Transverse colon (tissue), 4 donors: ENCODE measurements around the gene RBM22. TPM values are rescaled to one million over a fixed set of nuclear protein-coding genes. Genes with fewer than 3 reads are reported as not detected.

Experiments
- DNase-seq: peaks from one replicate; pipeline ENCODE4 v3.0.0-alpha.2; 2019
- H3K27ac ChIP-seq, 4 donors: fragments of 200-600 bp; sonication (generic); 2 replicates each; pipeline ENCODE4 v1.5.1; 2016 to 2018; ENCODE audit warnings: inconsistent platforms in 4 of 4
- H3K27me3 ChIP-seq: fragments of 200-600 bp; sonication (generic); 2 replicates; pipeline ENCODE4 v1.5.1; 2017; ENCODE audit warnings: inconsistent platforms
- H3K36me3 ChIP-seq, 4 donors: fragments of 200-600 bp; sonication (generic); 2 replicates each; pipeline ENCODE4 v1.5.1; 2017 to 2019; ENCODE audit warnings: inconsistent platforms in 4 of 4
- H3K4me1 ChIP-seq, 4 donors: fragments of 200-600 bp; sonication (generic); 2 replicates each; pipeline ENCODE4 v1.5.1; 2017 to 2020; ENCODE audit warnings: inconsistent platforms in 4 of 4
- H3K4me3 ChIP-seq, 4 donors: fragments of 200-600 bp; sonication (generic); 1 replicate in 1 of 4; 2 replicates in 3 of 4; pipeline versions ENCODE4 v1.5.1 to v1.6.1; 2017 to 2019; ENCODE audit warnings: inconsistent platforms in 4 of 4
- H3K9me3 ChIP-seq, 2 donors: fragments of 200-600 bp; sonication (generic); 2 replicates each; pipeline ENCODE4 v1.5.1; 2017 to 2019; ENCODE audit warnings: inconsistent platforms in 2 of 2
- EP300 ChIP-seq: sonication (generic); formaldehyde crosslinking; IDR thresholded peaks from one replicate; pipeline ENCODE4 v1.6.1; 2017; ENCODE audit warnings: antibody characterized with exemption, low read depth
- POLR2A ChIP-seq: fragments of 450-650 bp; IDR thresholded peaks from one replicate; pipeline ENCODE4 v1.6.1; 2016; ENCODE audit warnings: antibody characterized with exemption, mild to moderate bottlenecking, moderate library complexity
- POLR2AphosphoS5 ChIP-seq, 3 donors: sonication (generic); formaldehyde crosslinking; IDR thresholded peaks; one replicate each; pipeline ENCODE4 v1.6.1; 2016; ENCODE audit warnings: antibody characterized with exemption in 3 of 3
- WGBS, 2 donors: methylation state at CpG; one replicate each; pipeline ENCODE4 v1.1.5; 2018; ENCODE audit warnings: low coverage in 1 of 2; 5-methylcytosine and 5-hydroxymethylcytosine counted together
- in situ Hi-C, 4 donors: fragments of 200-750 bp; cut with MboI; loops; one replicate each; pipeline versions ENCODE4 v1.15.0 to v1.15.1; 2017; ENCODE audit warnings: low sequenced_read_pairs in 3 of 4, low pct_ligation_motif_present in 1 of 4, low pct_unique_long_range_greater_than_20kb in 1 of 4
- intact Hi-C: fragments of 100-400 bp; cut with DNase I; formaldehyde crosslinking; loops from one replicate; pipeline ENCODE4 v1.15.1; 2023; ENCODE audit warnings: low total_unique reads
- total RNA-seq, 4 donors: library from RNA; depleted of rRNA; stranded (reverse); fragments of >200 nt; gene quantifications; one replicate each; pipeline ENCODE4 v1.1.0, GENCODE V29; 2016
- TF ChIP-seq, protein P1 (sequence below), 5 experiments: fragments of 200-600 bp in 3 of 5; fragments of 450-650 bp in 2 of 5; sonication (generic) in 3 of 5; IDR thresholded peaks; 1 replicate in 2 of 5; 2 replicates in 3 of 5; pipeline ENCODE4 v1.5.1; 2016 to 2017; ENCODE audit warnings: antibody characterized with exemption in 5 of 5, inconsistent platforms in 3 of 5, mild to moderate bottlenecking in 2 of 5, moderate library complexity in 1 of 5

RBM22 gene
- total RNA-seq, 4 donors from 2014 or later: 22.1 to 40.6 (median 35.6) TPM

DNA sequence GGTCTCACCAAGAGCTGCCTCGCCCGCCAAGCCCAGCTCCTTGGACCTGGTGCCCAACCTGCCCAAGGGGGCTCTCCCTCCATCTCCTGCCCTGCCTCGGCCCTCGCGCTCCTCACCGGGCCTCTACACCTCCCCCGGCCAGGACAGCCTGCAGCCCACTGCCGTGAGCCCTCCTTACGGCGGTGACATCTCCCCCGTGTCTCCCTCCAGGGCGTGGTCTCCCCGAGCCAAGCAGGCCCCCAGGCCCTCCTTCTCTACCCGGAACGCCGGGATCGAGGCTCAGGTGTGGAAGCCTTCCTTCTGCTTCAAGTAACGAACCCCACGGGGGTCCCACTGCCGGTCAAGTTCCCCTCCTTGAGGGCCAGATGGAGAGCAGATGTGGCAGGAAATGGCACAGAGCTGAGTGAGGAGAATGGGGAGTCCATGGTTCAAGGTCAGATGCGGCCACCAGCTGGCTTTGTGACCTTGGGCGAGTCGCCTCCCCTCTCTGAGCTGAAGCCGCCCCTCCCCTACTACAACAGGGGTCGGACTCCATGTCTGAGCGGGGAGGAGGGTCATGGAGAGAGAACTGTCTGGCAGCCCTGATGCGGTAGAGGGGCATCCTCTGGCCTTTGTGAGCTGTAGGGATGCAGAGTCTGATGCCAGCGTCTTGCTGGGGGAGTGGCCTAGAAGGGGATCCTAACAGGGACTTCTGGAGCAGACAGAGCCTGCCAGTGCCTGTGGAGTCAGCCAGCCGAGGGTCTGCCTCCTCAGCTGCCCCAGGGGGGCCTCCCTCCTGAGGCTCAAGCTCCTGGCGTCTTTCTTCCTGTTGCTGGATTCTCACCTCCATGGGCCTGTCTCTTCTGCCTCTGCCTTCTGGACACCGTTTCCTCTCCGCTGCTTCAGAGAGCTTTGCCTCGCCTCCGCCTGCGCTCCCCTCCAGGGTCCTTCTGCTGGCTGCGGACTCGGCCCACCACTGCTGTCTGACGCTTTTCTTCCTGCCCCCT, 50.5 kb downstream of the RBM22 start:
- no peaks in the 10 kb centered on the region for H3K36me3 ChIP-seq
- H3K9me3 ChIP-seq: no peaks in the 10 kb centered on the region
- in situ Hi-C loops: loop anchor here (5.0 to 25.0 kb wide), 4 partner anchors 83 to 188 kb away; no protein-coding TSS in a partner anchor
- peaks cover 0 to 4% (median 0%) of the 10 kb centered on the region in 4 donors for H3K4me1 ChIP-seq
- TF ChIP-seq, protein P1, sequence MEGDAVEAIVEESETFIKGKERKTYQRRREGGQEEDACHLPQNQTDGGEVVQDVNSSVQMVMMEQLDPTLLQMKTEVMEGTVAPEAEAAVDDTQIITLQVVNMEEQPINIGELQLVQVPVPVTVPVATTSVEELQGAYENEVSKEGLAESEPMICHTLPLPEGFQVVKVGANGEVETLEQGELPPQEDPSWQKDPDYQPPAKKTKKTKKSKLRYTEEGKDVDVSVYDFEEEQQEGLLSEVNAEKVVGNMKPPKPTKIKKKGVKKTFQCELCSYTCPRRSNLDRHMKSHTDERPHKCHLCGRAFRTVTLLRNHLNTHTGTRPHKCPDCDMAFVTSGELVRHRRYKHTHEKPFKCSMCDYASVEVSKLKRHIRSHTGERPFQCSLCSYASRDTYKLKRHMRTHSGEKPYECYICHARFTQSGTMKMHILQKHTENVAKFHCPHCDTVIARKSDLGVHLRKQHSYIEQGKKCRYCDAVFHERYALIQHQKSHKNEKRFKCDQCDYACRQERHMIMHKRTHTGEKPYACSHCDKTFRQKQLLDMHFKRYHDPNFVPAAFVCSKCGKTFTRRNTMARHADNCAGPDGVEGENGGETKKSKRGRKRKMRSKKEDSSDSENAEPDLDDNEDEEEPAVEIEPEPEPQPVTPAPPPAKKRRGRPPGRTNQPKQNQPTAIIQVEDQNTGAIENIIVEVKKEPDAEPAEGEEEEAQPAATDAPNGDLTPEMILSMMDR (IDR thresholded peaks at IDR 0.05): no peak
- no peak for TF ChIP-seq POLR2AphosphoS5 (IDR thresholded peaks at IDR 0.05)
- TF ChIP-seq EP300: no peak
- no peak for TF ChIP-seq POLR2A
- WGBS, 2 donors: 85 to 93% methylated on average over 8 to 33 of the region's 38 CpGs
- no peak overlapping the region for H3K4me3 ChIP-seq
- no peaks in the 10 kb centered on the region for H3K27me3 ChIP-seq
- no peak overlapping the region for H3K27ac ChIP-seq
- no peak for DNase-seq
- intact Hi-C loops: loop anchor here (10.0 kb wide), 1 partner anchor 196 kb away; no protein-coding TSS in a partner anchor

DNA sequence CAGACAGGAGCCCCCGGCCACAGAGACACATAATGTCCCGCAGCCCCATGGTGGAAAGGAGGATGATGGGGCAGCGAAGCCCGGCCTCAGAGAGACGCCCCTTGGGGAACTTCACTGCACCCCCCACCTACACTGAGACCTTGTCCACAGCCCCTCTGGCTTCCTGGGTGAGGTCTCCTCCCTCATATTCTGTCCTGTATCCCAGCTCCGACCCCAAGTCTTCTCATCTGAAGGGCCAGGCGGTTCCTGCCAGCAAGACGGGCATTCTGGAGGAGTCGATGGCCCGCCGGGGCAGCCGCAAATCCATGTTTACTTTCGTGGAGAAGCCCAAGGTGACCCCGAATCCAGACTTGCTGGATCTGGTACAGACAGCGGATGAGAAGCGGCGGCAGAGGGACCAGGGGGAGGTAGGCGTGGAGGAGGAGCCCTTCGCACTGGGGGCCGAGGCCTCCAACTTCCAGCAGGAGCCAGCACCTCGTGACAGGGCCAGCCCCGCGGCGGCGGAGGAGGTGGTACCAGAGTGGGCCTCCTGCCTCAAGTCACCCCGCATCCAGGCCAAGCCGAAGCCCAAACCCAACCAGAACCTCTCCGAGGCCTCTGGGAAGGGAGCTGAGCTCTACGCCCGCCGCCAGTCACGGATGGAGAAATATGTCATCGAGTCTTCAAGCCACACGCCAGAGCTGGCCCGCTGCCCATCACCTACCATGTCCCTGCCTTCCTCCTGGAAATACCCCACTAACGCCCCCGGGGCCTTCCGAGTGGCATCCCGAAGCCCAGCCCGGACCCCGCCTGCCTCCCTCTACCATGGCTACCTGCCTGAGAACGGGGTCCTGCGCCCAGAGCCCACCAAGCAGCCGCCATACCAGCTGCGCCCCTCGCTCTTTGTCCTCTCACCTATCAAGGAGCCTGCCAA, 51.5 kb downstream of the RBM22 start:
- Histone ChIP-seq H3K4me1 (peaks cover 0 to 13% (median 7%) of the 10 kb centered on the region in 4 donors), H3K4me3 (no peak overlapping the region), H3K27ac (no peak overlapping the region), H3K27me3 (no peaks in the 10 kb centered on the region), H3K9me3 (no peaks in the 10 kb centered on the region), H3K36me3 (no peaks in the 10 kb centered on the region)
- no peak for DNase-seq
- 92% methylated on average over 46 of the region's 46 CpGs; no CpG with 5 or more reads in 1 of the 2 donors for WGBS, 2 donors
- intact Hi-C loops: loop anchor here (10.0 kb wide), 1 partner anchor 195 kb away; no protein-coding TSS in a partner anchor
- in situ Hi-C loops: loop anchor here (5.0 to 25.0 kb wide), 4 partner anchors 82 to 187 kb away; no protein-coding TSS in a partner anchor
- TF ChIP-seq POLR2A (no peak), EP300 (no peak), POLR2AphosphoS5 (IDR thresholded peaks at IDR 0.05) (no peak)
- TF ChIP-seq, protein P1 (IDR thresholded peaks at IDR 0.05): no peak

DNA sequence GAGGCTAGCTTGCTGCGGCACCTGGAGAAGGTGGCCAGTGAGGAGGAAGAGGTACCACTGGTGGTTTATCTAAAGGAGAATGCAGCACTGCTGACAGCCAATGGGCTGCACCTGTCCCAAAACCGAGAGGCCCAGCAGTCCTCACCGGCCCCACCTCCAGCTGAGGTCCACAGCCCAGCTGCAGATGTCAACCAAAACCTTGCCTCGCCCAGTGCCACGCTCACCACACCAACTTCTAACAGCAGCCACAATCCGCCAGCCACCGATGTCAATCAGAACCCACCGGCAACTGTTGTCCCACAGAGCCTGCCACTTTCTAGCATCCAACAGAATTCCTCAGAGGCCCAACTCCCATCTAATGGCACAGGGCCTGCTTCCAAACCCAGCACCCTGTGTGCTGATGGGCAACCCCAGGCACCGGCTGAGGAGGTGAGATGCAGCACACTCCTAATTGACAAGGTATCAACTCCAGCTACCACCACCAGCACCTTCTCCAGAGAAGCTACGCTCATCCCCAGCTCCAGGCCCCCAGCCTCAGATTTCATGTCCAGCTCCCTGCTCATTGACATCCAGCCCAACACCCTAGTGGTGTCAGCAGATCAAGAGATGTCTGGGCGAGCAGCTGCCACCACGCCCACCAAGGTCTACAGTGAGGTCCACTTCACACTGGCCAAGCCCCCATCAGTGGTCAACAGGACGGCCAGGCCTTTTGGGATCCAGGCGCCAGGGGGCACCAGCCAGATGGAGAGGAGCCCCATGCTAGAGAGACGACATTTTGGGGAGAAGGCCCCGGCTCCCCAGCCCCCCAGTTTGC, 52.4 kb downstream of the RBM22 start:
- no peaks in the 10 kb centered on the region for H3K27me3 ChIP-seq
- intact Hi-C loops (no loop called here), in situ Hi-C loops (no loop called here)
- DNase-seq: no peak
- 90 to 100% methylated on average over 2 to 11 of the region's 16 CpGs for WGBS, 2 donors
- H3K4me3 ChIP-seq: no peak overlapping the region
- peak overlapping the region in 2 of 4 donors; percentile 4 to 46 for H3K27ac ChIP-seq
- H3K9me3 ChIP-seq: no peaks in the 10 kb centered on the region
- H3K36me3 ChIP-seq: no peaks in the 10 kb centered on the region
- H3K4me1 ChIP-seq: peaks cover 0 to 20% (median 9%) of the 10 kb centered on the region in 4 donors
- TF ChIP-seq, protein P1 (IDR thresholded peaks at IDR 0.05): no peak
- no peak for TF ChIP-seq POLR2A
- TF ChIP-seq POLR2AphosphoS5 (IDR thresholded peaks at IDR 0.05): no peak
